HG03039 (cell line): ENCODE results near the gene KIF1C.

Source experiments
- ATAC-seq: cut with Tn5 transposase; IDR thresholded peaks from one replicate; pipeline ENCODE4 v1.9.1; 2021; ENCODE audit warnings: mild to moderate bottlenecking, moderate library complexity; ENCODE audit not compliant: unreplicated experiment

KIF1C gene

DNA sequence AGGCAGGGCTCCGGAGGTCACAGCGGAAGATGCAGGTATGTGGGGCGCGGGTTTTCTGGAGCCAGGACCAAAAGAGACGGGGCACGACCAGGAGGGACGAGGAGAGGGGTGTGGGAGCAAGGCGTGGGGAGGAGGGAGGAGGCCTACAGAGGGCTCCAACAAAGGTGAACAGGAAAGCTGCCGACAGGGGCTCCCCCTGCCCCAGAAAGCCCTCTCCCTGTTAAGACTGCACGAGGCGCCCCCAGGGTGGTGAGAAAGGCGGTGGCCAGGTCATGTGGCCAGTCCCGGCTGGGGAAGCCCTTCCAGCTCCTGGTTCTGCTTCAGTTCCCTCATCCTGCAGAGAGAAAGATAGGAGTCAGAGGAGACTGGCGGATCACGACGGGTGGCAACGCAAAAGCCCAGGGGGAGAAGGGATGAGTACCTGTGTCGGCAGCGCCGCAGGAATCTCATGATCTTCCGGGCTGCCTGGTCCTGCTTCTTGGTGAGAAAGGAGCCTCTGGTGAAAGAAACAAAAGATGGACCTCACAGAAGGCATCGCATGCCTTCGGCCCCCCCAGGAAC, 29.2 kb upstream of the KIF1C start:
- no peak for ATAC-seq

DNA sequence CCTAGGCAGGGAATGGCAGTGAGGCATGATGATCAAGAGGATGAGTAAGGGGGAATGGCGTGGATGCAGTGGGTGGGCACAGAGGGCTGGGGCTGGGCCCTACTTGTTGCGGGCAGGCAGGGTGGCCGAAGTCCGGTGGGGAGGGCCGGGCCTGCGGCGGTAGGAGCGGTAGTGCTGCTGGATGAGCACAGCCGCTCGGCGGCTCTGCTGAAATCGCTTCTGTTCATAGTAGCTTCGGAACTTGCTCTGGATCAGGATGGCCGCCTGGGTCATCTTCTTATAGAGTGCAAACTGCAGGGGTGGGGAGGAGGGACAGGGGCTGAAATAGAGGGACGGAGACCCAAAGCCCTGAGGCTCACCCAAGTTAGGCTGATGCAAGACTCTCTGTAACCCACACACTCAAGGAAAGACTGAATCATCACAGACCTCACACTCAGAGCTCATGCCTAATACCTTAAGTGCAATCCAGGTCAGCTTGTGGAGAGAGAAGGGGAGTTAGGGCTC, 28.7 kb upstream of the KIF1C start:
- ATAC-seq: no peak

DNA sequence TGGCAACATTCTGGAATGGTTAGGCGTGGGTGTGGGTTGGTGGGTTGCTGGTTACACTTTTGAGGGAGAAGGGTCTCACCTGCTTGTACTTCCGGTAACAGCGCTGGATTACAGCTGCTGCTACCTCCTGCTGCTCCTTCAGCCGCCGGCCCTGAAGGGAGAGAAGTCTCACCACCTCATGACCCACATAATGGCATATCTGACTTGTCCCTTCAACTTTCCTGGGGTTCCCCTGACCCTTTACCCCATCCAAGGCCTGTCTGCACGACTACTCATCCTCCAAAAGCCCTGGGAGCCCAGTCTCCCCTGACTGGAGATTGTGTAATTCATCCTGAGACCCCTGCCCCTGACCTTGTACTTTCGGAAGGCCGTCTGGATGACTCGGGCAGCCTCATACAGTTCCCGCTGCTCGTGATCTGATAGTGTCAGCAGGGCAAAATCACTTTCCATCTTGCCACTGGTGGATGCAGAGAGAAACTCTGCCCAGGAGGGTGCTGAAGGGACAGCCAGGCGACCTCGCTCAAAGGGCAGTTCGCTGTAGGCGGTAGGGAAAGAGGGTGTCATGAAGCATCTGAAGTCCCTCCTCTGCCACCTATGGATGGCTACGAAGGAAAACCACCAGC, 28.1 kb upstream of the KIF1C start:
- ATAC-seq: no peak

DNA sequence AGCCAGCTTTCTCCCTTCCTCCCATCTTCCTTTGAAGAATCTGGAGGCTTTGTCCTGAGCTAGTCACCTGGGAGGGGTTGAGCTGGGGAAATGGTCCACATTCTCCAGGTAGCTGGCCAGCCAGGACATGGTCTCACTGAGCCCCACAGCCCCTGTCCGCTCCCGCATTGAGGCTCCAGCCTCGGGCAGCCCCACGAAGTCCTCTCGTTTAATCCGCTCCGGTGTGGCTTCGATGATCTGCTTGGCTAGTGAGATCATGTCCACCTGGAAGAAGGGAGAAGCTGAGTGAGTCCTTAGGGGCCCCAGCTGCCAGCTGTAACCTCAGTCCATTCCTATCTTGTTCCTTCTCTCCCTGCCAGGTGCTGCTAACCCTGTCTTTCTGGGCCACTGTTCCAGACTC, 27.5 kb upstream of the KIF1C start:
- no peak for ATAC-seq

DNA sequence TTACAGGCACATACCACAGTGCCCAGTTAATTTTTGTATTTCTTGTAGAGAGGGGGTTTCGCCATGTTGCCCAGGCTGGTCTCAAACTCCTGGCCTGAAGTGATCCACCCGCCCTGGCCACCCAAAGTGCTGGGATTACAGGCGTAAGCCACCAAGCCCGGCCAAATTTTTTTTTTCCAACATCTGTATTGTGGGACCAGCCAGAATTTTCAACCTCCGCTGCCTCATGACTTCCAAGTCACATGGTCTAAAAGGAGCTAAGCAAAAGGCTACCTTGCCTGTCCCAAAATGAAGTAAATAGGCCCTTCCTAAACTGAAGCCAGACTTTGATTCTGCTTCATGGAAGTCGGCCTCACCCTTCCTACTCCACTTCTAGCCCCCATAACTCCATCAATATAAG, 25.9 kb upstream of the KIF1C start:
- no peak for ATAC-seq

DNA sequence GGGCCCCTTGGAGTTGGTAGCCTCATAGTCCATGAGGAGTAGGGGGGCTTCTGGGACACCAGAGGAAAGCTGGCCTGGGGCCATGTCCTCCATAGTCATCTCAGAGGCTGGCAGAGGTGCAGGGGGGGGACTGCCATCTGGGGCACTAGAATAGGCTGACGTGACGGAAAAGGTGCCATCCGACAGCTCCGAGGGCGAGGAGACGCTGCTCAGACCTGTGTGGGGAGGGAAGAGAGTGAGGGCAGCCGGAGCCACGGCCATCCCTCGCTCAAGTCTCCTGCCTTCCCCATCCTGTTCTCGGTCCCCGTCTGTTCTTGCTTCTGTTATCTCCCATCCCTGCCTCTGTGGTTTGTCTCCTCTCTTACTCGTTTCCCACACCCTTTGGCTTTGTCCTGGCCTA, 25.4 kb upstream of the KIF1C start:
- no peak for ATAC-seq

DNA sequence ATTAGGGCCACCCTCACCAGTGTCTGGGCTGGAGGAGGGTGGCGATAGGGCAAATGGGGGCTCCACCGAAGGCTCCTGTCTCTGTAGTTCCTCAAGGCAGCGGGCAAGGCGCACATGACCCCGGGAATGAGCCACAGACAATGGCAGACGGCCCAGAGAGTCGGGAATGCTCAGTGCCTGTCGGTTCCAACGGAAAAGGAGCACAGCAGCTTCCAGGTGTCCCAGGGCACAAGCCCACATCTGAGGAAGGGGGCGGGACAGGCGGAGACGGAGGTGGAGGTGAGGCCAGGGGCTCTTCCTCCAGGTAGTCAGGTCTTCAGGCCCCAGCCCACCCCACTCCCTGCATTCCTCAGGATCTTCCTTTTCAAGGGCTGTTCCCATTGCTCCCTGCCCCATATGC, 25.0 kb upstream of the KIF1C start:
- ATAC-seq: no peak

DNA sequence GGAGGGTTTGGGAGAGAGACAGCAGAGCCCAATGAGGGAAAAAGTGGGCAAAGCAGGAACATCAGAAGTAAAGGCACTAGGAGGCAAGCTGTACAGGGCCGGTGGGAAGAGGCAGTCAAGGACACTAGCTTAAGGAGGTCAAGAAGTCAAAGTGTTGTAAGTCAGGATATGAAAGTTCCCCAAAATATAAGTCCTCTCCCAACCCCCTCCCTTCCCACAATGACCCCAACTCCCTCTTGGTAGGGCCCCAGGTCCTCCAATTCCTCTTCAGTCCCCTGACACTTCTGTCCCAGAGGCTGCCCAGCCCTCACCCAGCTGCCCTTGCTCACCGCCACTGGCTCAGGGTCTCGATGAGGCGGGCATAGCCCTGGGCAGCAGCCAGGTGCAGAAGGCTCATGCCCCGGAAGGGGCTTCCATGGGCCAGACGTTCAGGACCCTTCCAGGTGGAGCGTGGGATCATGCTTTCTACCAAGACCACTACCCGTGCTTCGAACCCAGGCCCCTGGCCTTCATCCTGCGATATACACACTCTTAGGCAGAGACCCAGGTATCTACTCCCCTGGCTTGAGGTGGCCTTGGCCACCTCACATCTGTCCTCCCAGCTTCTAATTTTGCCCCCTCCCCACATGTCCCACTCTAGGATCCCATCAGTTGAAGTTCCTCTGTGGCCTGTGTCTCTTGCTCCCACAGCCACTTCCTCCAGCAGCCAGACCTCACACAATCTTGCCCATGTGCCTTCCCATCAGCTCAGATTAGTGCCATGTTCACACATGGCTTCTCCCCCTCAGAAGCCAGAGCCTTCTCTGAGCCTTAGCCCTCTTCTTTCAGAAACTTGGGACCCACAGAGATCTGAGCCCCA, 24.3 kb upstream of the KIF1C start:
- no peak for ATAC-seq

DNA sequence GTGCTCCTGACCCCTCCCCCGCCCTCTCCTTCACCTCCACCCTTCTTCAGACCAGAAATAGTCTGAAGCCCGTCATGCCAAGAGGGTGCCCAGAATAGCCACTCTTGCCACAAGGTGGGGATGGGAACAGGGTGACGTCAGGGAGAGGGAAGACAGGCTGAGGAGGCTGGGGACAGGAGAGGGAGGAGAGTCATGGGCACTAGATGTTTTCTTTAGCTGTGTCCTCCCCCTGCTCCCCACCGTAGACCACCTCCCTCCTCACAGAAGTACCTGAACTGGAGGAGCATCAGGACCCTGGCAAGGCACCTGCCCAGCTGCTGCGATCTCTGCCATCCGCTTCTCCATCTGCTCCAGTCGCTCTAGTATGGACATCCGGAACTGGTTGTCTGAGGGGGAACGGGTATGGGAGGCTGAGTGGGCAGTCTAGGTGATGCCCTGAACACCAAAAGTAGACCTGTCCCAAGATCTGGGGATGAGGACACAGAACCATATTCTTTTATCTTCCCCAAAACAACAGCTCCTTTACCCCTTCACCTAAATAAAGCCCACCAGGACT, 23.6 kb upstream of the KIF1C start:
- no peak for ATAC-seq

DNA sequence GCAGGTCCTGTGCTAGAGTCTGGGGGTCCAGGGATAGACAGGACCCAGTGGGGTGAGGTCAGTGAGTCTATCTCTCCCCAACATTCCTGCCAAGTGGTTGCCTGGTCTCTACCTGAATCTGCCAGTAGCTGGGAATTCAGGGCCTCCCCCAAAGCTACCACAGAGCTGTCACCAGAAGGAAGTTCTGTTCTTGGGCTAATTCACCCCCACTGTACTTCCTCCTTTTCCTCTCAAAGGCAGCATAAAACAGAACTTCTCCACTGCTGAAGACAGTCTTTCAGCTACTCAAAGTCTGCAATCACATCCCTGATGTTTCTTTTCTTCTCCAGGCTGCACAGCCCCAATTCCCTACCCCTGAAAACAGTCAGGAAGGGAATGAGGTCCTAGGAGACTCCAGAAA, 19.0 kb upstream of the KIF1C start:
- no peak for ATAC-seq

DNA sequence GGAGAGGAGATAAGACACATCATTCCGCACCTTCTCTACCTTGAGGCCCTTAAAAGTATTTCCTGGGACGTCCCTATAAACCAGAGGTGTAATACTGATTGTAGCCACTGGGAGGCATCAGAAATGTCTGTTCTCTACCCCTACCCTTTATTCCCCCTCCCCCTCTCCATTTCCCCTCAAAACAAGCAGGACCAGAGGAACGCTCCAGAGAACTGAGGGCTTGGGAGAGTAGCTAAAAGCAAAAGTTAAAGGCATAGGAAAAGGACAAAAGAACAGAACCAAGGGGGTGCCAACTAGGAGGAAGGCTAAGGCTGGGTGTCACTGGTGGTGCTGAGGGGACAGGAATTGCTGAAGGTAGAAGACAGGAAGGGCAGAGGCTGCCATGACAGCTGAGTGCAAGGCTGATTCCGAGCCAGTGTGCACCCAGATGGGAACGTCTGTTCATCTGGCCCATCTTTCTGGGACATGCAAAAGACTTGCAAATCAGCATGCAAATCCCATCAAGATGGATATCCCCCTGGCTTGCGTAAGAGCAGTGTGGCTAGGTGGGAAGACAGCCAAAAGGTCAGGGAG, 17.0 kb upstream of the KIF1C start:
- ATAC-seq: no peak

DNA sequence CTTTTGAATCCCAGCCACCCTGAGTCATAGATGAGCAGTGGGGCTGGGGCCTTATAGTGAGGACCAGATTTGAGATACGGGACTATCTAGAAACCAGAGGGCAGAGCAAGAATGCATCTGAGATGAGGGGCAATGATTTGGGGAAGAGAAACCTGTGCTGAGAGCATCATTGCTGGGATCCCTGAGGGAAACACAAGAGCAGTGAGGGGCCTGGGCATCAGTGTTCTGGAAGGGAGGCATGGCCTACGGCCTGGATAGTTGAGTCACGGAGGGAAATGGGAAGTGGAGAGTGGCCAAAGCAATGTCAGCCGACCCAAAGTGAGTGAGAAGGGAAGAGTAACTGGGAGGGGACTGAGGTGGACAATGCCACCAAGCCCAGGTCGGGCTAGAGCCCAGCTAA, 15.4 kb upstream of the KIF1C start:
- ATAC-seq: no peak

DNA sequence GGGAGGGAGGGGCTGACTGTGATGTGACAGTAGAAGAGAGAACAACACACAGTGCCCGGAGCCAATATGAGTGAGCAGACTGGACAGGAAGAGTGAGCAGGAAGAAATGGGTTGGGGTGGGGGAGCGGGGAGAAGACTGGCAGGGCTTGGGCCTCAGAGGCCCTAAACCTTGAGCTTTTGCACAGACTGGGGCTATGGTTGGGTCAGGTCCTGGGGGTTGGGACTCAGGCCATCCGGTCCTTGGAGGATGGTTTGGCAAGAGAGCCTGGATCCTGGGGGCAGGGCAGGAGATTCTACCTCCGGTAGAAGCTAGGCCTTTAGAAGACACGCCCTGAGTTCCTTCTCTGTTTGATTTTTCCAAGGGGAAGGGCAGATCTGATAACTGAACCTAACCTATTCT, 11.3 kb upstream of the KIF1C start:
- ATAC-seq: no peak

DNA sequence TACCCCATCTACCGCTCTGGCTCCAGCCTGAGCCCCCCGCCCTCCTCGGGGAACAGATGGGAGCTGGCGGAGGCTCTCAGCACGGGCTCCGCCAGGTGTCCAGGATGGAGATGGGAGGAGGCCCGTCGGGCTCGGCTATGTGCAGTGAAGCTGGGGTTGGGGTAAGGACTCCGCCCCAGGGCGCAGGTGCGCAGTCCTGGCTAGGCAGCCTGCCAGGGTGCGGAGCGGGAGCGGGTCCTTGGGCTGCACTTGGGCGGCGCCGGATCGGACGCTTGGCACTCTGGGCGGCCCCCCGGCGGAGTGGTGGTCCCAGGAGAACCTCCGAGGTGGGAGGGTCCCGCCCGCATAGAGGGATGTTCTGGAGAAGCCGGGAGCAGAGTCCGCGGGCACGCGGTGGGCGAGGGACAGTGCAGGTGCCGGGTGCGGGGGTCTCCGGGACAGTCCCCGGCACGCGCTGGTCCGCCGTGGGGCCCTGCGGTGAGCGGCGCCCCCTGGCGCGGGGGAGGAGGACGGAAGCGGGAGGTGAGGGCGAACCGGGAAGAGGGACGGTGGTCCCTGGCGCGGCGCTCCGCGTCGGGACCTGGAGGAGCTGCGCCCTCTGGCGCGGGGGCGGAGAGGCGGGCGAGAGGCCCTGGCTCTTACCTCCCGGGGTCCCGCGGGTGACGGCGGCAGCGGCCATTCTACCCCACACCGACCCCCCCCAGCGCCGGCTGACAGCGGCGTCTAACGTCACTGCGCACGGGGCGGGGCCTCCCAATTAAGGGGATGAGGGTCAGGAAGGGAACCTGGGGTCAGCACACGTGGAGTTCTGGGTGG, 10.6 kb upstream of the KIF1C start, which contains the start of gene CAMTA2:
Gene CAMTA2, minus strand, starts transcription at position 725 of the 816 bp plus-strand sequence. CDS start 1,453 bp downstream, outside the sequence.
- peak; percentile 74 for ATAC-seq

DNA sequence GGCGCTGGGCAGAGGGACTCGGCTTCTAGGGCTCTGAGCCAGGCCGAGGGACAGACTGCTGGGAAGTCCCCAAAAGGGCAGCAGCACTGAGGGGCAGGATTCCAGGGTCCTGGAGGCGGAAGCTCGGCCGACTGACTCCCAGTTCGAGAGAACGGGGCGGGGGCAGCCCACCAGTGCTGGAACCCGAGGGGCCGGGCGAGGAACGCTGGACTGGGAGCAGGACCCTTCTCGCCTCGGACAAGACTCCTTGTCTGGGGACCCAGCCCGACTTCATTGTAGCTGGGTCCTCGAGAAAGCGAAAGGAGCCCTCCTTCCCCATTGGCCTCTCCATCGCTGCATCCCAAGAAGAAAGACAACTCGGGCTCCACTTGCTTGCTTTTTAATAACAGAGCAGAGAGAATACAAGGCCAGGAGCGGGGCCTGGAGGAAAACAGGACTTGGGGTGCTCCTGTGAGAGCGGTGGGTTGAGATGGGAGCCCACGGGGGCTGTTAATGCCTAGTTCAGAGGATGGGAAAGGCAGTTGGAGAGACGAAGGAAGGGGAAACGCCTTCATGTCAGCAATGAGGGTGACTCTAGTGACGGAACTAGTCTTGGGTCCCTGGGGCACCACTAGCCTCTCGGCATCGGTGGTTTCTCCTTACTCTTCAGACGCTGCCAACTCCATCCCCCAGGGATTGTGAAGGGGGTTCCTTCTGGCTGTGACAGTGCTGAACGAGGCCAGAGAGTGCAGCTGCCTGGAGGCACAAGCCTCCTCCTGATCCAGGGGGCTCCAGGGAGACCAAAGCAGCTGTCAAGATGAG, 9.8 kb upstream of the KIF1C start:
- ATAC-seq: no peak

DNA sequence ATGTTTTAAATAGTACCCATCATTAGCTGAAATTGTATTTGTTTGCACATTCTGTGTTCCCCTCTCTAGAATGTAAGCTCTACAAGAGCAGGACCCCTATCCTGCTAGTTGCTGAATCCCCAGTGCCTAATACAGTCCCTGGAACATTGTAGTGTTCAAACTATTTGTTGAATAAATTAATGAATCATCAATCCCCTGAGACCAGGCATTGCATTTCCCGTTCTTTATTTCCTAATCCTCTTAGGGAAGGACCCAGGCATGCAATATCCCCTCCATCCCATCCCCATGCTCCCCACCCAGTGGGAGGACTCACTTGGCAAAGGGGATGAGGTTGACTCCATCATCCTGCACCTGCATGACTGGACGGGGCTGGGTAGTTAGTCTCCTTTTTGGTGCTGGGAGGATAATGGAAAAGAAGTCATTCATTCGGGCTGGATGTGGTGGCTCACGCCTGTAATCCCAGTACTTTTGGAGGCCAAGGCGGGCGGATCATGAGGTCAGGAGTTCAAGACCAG, 3.6 kb upstream of the KIF1C start:
- no peak for ATAC-seq

DNA sequence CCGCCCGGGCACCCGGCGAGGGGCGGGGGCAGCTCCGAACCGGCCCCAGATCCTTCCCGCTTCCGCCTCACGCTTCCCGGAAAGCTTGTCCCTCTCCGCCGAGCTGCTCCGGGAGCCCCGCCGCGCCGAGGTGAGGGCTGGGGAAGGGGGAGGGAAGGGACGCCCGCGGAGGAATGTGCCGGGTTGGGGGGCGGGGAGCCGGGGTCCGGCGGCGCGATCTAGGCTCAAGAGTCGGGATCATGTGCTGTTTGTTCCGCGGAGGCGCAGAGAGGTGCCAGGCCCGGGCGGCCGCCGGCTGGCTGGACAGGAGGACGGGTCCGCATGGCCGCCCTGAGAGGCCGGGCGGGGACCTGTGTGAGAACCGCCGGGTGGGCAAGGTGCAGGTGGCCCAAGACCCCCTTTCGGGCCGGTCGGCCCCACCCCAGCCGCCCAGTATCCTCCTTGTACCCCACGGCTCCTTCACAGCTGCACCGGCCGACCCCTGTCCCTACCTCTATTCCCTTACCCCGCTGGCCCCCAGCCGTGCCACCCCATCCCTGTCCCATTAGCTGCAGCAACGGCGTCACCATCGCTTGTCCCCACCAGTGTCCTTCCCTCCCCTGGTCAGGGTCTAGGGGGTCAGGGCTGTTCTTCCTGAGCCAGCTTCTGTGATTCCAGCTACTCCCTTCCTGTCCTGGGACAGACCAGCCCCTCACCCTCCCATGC, 429 bp downstream of the KIF1C start:
- peak; percentile 1 for ATAC-seq

DNA sequence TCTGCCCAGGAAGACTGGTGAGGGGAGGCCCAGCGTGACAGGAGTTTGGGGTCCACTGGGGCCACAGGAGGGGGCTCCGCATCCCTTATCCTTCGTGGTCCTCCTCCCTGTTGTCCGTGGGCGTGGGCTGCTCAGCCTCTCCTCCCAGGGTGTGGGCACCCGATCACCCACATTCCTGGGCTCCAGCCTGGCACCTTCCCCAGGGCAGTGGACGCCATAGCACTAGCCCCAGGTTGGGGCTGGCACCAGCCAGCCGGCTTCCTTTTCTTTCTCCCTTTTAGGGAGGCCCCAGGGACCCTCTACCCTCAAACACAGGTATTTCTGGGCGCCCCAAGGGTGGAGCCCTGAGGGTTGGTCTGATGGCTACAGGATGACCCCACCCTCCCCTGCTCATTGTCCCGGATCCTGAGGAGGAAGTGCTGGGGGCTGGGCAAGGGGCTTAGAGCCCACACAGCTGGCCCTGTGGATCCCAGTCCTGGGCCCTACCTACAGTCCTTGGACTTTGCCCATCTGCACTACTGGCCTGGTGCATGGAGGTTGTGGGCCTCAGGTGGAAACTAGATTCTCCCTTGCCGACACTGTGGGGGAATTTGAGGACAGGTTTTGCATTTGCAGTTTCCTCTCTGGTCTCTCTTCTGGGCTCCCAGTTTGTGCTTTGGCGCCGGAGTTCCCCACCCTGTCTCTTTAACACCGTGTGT, 1.1 kb downstream of the KIF1C start:
- no peak for ATAC-seq
